Subcutaneous adipose tissue (tissue), 4 donors: ENCODE results near the gene PEDS1. TPM values are rescaled to one million over a fixed set of nuclear protein-coding genes. Genes with fewer than 3 reads are reported as not detected.

Experiments
- CTCF ChIP-seq: fragments of 450-650 bp; IDR thresholded peaks from one replicate; pipeline ENCODE4 v1.5.1; 2016; ENCODE audit warnings: low read depth, mild to moderate bottlenecking, control low read depth, antibody characterized with exemption, moderate library complexity
- total RNA-seq, 4 donors: library from RNA; depleted of rRNA; stranded (reverse); fragments of >200 nt; gene quantifications; one replicate each; pipeline ENCODE4 v1.1.0, GENCODE V29; 2016

PEDS1 gene
- 10 to 100 TPM; 20.4 to 34.9 (median 24.1) TPM for total RNA-seq

DNA sequence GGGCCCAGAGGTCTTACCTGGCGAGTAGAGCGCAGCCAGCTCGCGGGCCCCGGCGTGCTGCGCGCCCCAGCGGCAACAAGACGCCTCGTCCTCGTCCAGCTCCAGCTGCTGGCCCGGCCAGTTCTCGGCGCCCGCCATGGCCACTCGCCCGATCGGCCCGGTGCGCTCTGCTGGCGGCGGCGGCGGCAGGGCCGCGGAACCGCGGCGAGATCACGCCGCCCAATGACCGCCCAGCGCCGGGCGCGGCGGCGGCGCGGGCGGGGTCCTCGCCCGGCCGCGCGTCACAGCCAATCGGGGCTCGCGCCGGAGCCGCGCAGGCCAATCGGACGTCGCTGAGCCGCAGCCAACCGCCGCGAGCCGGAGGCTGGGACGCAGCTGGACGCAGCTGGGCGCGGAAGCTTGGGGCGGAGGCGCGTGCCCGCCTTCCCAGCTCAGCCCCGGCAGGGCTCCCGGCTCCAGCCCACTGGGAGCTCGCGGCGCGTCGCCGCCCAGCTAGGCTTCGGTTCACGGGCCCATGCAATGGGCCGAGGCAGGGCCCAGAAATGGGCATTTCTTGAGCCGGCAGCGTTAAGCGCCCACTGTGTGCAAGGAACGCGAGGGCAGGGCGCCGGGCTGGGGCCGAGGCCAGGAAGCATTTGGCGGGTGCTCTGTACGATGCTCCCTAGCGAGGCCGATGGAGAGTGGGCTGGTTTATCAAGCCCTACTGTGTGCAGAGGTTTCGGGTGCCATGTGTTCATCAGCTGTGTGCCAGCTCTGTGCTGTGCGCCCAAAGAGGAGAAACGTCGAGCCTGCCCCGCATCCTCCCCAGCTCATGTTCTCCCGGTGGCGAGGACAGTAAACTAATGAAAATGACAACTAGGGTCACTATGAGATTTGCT lies at the start of gene PEDS1:
PEDS1 (minus strand) TSS at position 224 of the 878 bp plus-strand sequence; CDS start at position 138, 86 bp downstream.
- no peak for TF ChIP-seq CTCF

DNA sequence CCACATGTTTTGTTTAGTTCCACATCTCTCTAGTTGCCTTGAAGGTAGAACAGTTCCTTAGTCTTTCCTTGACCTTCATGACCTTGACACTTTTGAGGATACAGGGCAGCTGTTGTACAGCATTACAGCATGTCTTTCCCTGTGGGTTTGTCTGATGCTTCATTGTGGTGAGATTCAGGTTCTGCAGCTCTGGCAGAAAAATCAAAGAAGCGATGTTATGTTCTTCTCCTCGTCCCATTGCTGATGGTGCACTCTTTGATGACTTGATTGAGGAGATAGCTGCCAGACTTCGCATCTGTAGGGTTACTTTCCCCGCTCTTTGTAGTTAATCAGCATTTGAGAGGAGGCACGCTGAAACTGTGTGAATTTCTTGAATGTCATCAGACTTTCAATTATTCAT lies 49.2 kb upstream of the PEDS1 start:
- no peak for TF ChIP-seq CTCF

GRCh38 chr20:50200482-50201104 lies 47.1 kb upstream of the PEDS1 start:
- no peak for TF ChIP-seq CTCF

- TF ChIP-seq CTCF, result no peak
Observed at GRCh38 chr20:50199703-50200102, 46.2 kb upstream of the PEDS1 start.

DNA sequence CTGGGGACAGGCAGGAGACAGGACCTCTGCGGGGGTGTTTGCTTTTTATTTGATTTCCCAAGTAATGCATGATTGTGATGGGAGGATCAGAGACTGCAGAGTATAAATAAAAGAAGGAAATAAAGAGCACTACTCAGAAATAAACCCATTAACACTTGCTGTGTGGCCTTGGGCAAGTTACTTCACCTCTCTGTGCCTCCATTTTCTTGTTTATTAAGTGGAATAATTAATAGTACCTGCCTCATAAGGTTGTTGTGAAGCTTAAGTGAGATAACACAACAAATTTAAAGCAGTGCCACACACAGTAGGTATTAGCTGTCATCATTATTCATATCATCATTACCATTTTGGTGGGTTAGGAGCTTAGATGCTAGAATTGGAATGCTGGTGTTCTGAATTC lies 45.2 kb upstream of the PEDS1 start:
- TF ChIP-seq CTCF, result no peak

DNA sequence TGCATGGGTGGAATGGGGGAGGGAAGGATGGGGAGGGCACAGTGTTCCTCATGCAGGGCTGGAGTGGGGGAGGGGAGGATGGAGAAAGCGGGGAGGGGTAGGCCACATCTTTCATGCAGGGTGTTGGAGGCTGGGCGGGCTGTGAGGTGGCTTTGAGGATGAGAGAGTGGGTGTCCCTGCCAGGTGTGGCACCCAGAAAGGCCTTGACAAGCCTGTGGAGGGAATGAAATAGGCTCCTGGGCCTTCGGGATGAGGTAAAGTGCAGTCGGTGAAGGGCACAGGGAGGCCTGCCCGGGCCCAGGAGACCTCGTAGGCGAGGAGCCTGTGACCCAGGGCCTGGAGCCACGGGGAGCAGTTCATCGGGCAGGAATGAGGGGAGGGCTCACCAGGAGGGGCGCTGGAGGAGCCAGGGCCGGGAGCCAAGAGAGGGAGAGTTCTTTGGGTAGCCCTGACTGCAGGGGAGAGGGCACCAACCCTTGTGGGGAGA lies 44.7 kb upstream of the PEDS1 start:
- TF ChIP-seq CTCF, result no peak

DNA sequence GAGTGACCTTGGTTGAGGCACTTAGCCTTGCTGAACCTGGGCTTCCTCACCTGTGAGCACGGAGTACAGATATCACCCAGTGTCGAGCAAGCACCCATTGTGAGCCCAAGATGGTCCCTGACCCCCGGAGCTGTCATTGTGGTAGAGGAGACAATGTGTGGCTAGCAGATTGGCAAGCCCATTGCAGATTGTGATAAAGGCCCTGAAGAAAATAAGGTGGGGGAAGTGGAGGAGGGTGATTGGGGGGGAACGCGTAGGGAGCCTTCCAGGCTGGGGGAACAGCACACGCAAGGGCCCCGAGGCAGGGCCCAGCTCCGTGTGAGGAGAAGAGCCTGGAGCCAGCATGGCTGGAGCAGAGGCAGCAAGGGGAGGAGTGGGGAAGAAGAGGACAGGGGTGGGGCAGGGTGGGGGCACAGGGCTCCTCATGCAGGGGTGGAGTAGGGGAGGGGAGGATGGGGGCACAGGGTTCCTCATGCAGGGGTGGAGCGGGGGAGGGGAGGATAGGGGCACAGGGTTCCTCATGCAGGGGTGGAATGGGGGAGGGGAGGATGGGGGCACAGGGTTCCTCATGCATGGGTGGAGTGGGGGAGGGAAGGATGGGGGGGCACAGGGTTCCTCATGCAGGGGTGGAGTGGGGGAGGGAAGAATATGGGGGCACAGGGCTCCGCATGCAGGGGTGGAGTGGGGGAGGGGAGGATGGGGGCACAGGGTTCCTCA lies 44.1 kb upstream of the PEDS1 start:
- no peak for TF ChIP-seq CTCF
